ENCODE results near the gene UBE2U. TPM values are rescaled to one million over a fixed set of nuclear protein-coding genes. Genes with fewer than 3 reads are reported as not detected.
A peak's percentile ranks its signal among the peaks of the same experiment; 100 is the strongest.
"Not testable (repeated sequence)": the region's sequence is repeated elsewhere in the genome, so short reads cannot be mapped to it uniquely, and the experiment has no call there.

UBE2U gene
- total RNA-seq, 1 donor from 2014 or later: not detected

- ATAC-seq (peak; percentile 43), DNase-seq (ENCODE audit: low spot score) (no peak)
- intact Hi-C loops (cut with DNase I): no loop called here
Measured at GRCh38 chr1:64186138-64186897, 17.1 kb upstream of the UBE2U start.

GRCh38 chr1:64186898-64187280 lies 16.5 kb upstream of the UBE2U start:
- intact Hi-C loops (cut with DNase I): no loop called here
- no peak for ATAC-seq
- no peak for DNase-seq (ENCODE audit: low spot score)

GRCh38 chr1:64187646-64188045 lies 15.8 kb upstream of the UBE2U start:
- DNase-seq (ENCODE audit: low spot score) (no peak), ATAC-seq (no peak)
- intact Hi-C loops (cut with DNase I): no loop called here

- intact Hi-C loops (cut with DNase I): no loop called here
- ATAC-seq (no peak), DNase-seq (ENCODE audit: low spot score) (no peak)
Measured at GRCh38 chr1:64192290-64192689, 11.1 kb upstream of the UBE2U start.

GRCh38 chr1:64194168-64195080 lies 9.0 kb upstream of the UBE2U start:
- DNase-seq (ENCODE audit: low spot score) (no peak), ATAC-seq (no peak)
- intact Hi-C loops (cut with DNase I): no loop called here

- ATAC-seq (peak; percentile 52), DNase-seq (ENCODE audit: low spot score) (no peak)
- intact Hi-C loops (cut with DNase I): no loop called here
Measured at GRCh38 chr1:64195081-64195395, 8.4 kb upstream of the UBE2U start.

- ATAC-seq: no peak
- intact Hi-C loops (cut with DNase I): no loop called here
- no peak for DNase-seq (ENCODE audit: low spot score)
Measured at GRCh38 chr1:64196074-64196870, 7.2 kb upstream of the UBE2U start.

- ATAC-seq: no peak
- intact Hi-C loops (cut with DNase I): no loop called here
- DNase-seq (ENCODE audit: low spot score): no peak
Measured at GRCh38 chr1:64197076-64197475, 6.3 kb upstream of the UBE2U start.

- intact Hi-C loops (cut with DNase I): no loop called here
- ATAC-seq (no peak), DNase-seq (ENCODE audit: low spot score) (no peak)
Measured at GRCh38 chr1:64199154-64199553, 4.3 kb upstream of the UBE2U start.

GRCh38 chr1:64200064-64200463 lies 3.4 kb upstream of the UBE2U start:
- DNase-seq (ENCODE audit: low spot score): no peak
- no peak for ATAC-seq
- intact Hi-C loops (cut with DNase I): no loop called here

GRCh38 chr1:64209221-64209620 lies 5.8 kb downstream of the UBE2U start:
- no peak for ATAC-seq
- intact Hi-C loops (cut with DNase I): no loop called here
- no peak for DNase-seq (ENCODE audit: low spot score)

GRCh38 chr1:64212031-64212430 lies 8.6 kb downstream of the UBE2U start:
- intact Hi-C loops (cut with DNase I): no loop called here
- no peak for ATAC-seq
- DNase-seq (ENCODE audit: low spot score): no peak

GRCh38 chr1:64215576-64215975 lies 12.2 kb downstream of the UBE2U start:
- ATAC-seq (no peak), DNase-seq (ENCODE audit: low spot score) (no peak)
- intact Hi-C loops (cut with DNase I): no loop called here

GRCh38 chr1:64220241-64220640 lies 16.8 kb downstream of the UBE2U start:
- intact Hi-C loops (cut with DNase I): no loop called here
- DNase-seq (ENCODE audit: low spot score) (no peak), ATAC-seq (no peak)

- ATAC-seq: no peak
- intact Hi-C loops (cut with DNase I): no loop called here
- no peak for DNase-seq (ENCODE audit: low spot score)
Measured at GRCh38 chr1:64223329-64224151, 20.1 kb downstream of the UBE2U start.

GRCh38 chr1:64224236-64224635 lies 20.8 kb downstream of the UBE2U start:
- intact Hi-C loops (cut with DNase I); ATAC-seq; DNase-seq (ENCODE audit: low spot score): not testable (repeated sequence)

GRCh38 chr1:64228167-64228957 lies 24.9 kb downstream of the UBE2U start:
- intact Hi-C loops (cut with DNase I): no loop called here
- DNase-seq (ENCODE audit: low spot score): no peak
- no peak for ATAC-seq

GRCh38 chr1:64229307-64229706 lies 25.9 kb downstream of the UBE2U start:
- DNase-seq (ENCODE audit: low spot score) (no peak), ATAC-seq (no peak)
- intact Hi-C loops (cut with DNase I): no loop called here

All from sciatic nerve (tissue), 2 donors.